Globus pallidus (tissue), 1 donor: ENCODE data around the gene NUPR1.
"Not testable (repeated sequence)": the region's sequence is repeated elsewhere in the genome, so short reads cannot be mapped to it uniquely, and the experiment has no call there.

Experiments
- DNase-seq: peaks from one replicate; pipeline ENCODE4 v3.0.0-alpha.2; 2015; ENCODE audit warnings: low spot score

NUPR1 gene

GRCh38 chr16:28538733-28539596 lies at the start of gene NUPR1:
Gene NUPR1 (minus strand): TSS chr16:28538974. CDS start chr16:28538907, 67 bp downstream.
- peak; percentile 82 for DNase-seq

- DNase-seq: no peak
These were observed 48.6 kb upstream of the NUPR1 start for GRCh38 chr16:28587386-28587785.

GRCh38 chr16:28586466-28586865 lies 47.7 kb upstream of the NUPR1 start:
- DNase-seq: no peak

GRCh38 chr16:28585674-28586073 lies 46.9 kb upstream of the NUPR1 start:
- DNase-seq: no peak

GRCh38 chr16:28580726-28581315 lies 42.0 kb upstream of the NUPR1 start:
- DNase-seq: no peak

- no peak for DNase-seq
These were observed 36.8 kb upstream of the NUPR1 start for GRCh38 chr16:28575446-28576109.

GRCh38 chr16:28574925-28575324 lies 36.2 kb upstream of the NUPR1 start:
- DNase-seq: no peak

GRCh38 chr16:28573738-28574718 lies 35.3 kb upstream of the NUPR1 start:
- DNase-seq: no peak

GRCh38 chr16:28572696-28573510 lies 34.1 kb upstream of the NUPR1 start:
- DNase-seq: no peak

GRCh38 chr16:28569968-28570752 lies 31.4 kb upstream of the NUPR1 start:
- no peak for DNase-seq

GRCh38 chr16:28569021-28569420 lies 30.2 kb upstream of the NUPR1 start:
- no peak for DNase-seq

GRCh38 chr16:28567292-28567691 lies 28.5 kb upstream of the NUPR1 start:
- no peak for DNase-seq

- DNase-seq: not testable (repeated sequence)
These were observed 27.6 kb upstream of the NUPR1 start for GRCh38 chr16:28566233-28566925.

GRCh38 chr16:28563218-28563617 lies 24.4 kb upstream of the NUPR1 start:
- DNase-seq: no peak

GRCh38 chr16:28562199-28562598 lies 23.4 kb upstream of the NUPR1 start:
- DNase-seq: no peak

GRCh38 chr16:28561557-28562187 lies 22.9 kb upstream of the NUPR1 start:
- no peak for DNase-seq

- no peak for DNase-seq
These were observed 19.7 kb upstream of the NUPR1 start for GRCh38 chr16:28558456-28558855.

- DNase-seq: no peak
These were observed 18.1 kb upstream of the NUPR1 start for GRCh38 chr16:28556914-28557320.

- DNase-seq: no peak
These were observed 16.8 kb upstream of the NUPR1 start for GRCh38 chr16:28555561-28555960.
